HEK293 (cell line): ENCODE measurements around the gene LMO2.

ENCODE experiments used
- ZNF10 ChIP-seq: fragments of 450-650 bp; formaldehyde crosslinking; IDR thresholded peaks from 2 replicates; pipeline ENCODE4 v1.5.1; 2017; ENCODE audit warnings: missing biosample characterization, missing genetic modification characterization
- TF ChIP-seq, protein P1 (sequence below): fragments of 450-650 bp; formaldehyde crosslinking; IDR thresholded peaks from 2 replicates; pipeline ENCODE4 v1.5.1; 2017; ENCODE audit warnings: missing biosample characterization, missing genetic modification characterization

- TF ChIP-seq, protein P1, sequence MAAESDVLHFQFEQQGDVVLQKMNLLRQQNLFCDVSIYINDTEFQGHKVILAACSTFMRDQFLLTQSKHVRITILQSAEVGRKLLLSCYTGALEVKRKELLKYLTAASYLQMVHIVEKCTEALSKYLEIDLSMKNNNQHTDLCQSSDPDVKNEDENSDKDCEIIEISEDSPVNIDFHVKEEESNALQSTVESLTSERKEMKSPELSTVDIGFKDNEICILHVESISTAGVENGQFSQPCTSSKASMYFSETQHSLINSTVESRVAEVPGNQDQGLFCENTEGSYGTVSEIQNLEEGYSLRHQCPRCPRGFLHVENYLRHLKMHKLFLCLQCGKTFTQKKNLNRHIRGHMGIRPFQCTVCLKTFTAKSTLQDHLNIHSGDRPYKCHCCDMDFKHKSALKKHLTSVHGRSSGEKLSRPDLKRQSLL: no peak
- no peak for TF ChIP-seq ZNF10 (tag by site-specific recombination)
Measured at GRCh38 chr11:33907421-33907820, 15.5 kb upstream of the LMO2 start.
